HS-5 (cell line): ENCODE data around the gene FAM78A.
"Not testable (repeated sequence)": the region's sequence is repeated elsewhere in the genome, so short reads cannot be mapped to it uniquely, and the experiment has no call there.

Experiments used
- DNase-seq: peaks from one replicate; pipeline ENCODE4 v3.0.0-alpha.2; 2012; ENCODE audit warnings: low read depth

Gene FAM78A

GRCh38 chr9:131280660-131281059 is 4.3 kb upstream of the FAM78A start:
- DNase-seq = no peak

- no peak for DNase-seq
Observed at GRCh38 chr9:131279863-131280570, 3.7 kb upstream of the FAM78A start.

GRCh38 chr9:131279196-131279862 is 3.0 kb upstream of the FAM78A start:
- DNase-seq = no peak

- DNase-seq = no peak
Observed at GRCh38 chr9:131278702-131279111, 2.4 kb upstream of the FAM78A start.

- peak; percentile 30 for DNase-seq
Observed at GRCh38 chr9:131277910-131278701, 1.8 kb upstream of the FAM78A start.

GRCh38 chr9:131277287-131277909 is 1.1 kb upstream of the FAM78A start:
- DNase-seq = no peak

GRCh38 chr9:131276891-131277286 is 579 bp upstream of the FAM78A start:
- DNase-seq = no peak

GRCh38 chr9:131275332-131276093 is 797 bp downstream of the FAM78A start:
- no peak for DNase-seq

- no peak for DNase-seq
Observed at GRCh38 chr9:131274674-131275331, 1.5 kb downstream of the FAM78A start.

- no peak for DNase-seq
Observed at GRCh38 chr9:131273856-131274673, 2.2 kb downstream of the FAM78A start.

- no peak for DNase-seq
Observed at GRCh38 chr9:131273146-131273855, 3.0 kb downstream of the FAM78A start.

GRCh38 chr9:131272212-131272611 is 4.1 kb downstream of the FAM78A start:
- no peak for DNase-seq

GRCh38 chr9:131271506-131271931 is 4.8 kb downstream of the FAM78A start:
- DNase-seq = no peak

- not testable (repeated sequence) for DNase-seq
Observed at GRCh38 chr9:131271016-131271273, 5.4 kb downstream of the FAM78A start.

- DNase-seq = no peak
Observed at GRCh38 chr9:131270171-131271015, 5.9 kb downstream of the FAM78A start.

GRCh38 chr9:131266266-131267229 is 9.8 kb downstream of the FAM78A start:
- no peak for DNase-seq

- DNase-seq = no peak
Observed at GRCh38 chr9:131264231-131264630, 12.1 kb downstream of the FAM78A start.

- no peak for DNase-seq
Observed at GRCh38 chr9:131263701-131264100, 12.6 kb downstream of the FAM78A start.
